Activated CD8-positive, alpha-beta T cell treated with anti-CD3 and anti-CD28 coated beads, Interleukin-2, amount 10 ng/mL, durations not matched to agents 7 days and 5 days (primary cell): ENCODE measurements around the gene NOP56. TPM values are rescaled to one million over a fixed set of nuclear protein-coding genes. Genes with fewer than 3 reads are reported as not detected.

Source experiments
- ATAC-seq: fragments of 150-1000 bp; cut with Tn5 transposase; one replicate; pipeline ENCODE4 v1.10.0; 2021; ENCODE audit warnings: moderate library complexity
- CTCF ChIA-PET: fragments of 350-600 bp; sonication (Branson Sonifier 250); formaldehyde crosslinking; loops from one replicate; lab custom pipeline; 2021; ENCODE audit warnings: antibody characterized with exemption; lab: Charles Lee
- POLR2A ChIA-PET: fragments of 350-600 bp; sonication (Branson Sonifier 250); formaldehyde crosslinking; loops from one replicate; lab custom pipeline; 2021; ENCODE audit warnings: antibody characterized with exemption; lab: Charles Lee
- DNase-seq: peaks from one replicate; pipeline ENCODE4 v3.0.0-alpha.2; 2020
- H3K27ac Mint-ChIP-seq: one replicate; pipeline ENCODE4 v1.8.0; 2021; ENCODE audit warnings: mild to moderate bottlenecking, mixed read lengths
- H3K27me3 Mint-ChIP-seq: one replicate; pipeline ENCODE4 v1.8.0; 2021; ENCODE audit warnings: low read depth, mixed read lengths
- H3K36me3 Mint-ChIP-seq: one replicate; pipeline ENCODE4 v1.8.0; 2021; ENCODE audit warnings: low read depth, mixed read lengths
- H3K4me1 Mint-ChIP-seq: one replicate; pipeline ENCODE4 v1.8.0; 2021; ENCODE audit warnings: low read depth, mixed read lengths
- H3K4me3 Mint-ChIP-seq: one replicate; pipeline ENCODE4 v1.8.0; 2021; ENCODE audit warnings: mild to moderate bottlenecking, mixed read lengths
- H3K9me3 Mint-ChIP-seq: one replicate; pipeline ENCODE4 v1.8.0; 2022; ENCODE audit warnings: mixed read lengths; ENCODE audit not compliant: insufficient read depth
- total RNA-seq, 2 experiments: library from RNA; stranded (reverse); gene quantifications; one replicate each; pipeline ENCODE4 v1.2.3, GENCODE V29; 2021

The NOP56 gene
- total RNA-seq, 2 experiments from 2014 or later: 441 to 450 TPM

DNA sequence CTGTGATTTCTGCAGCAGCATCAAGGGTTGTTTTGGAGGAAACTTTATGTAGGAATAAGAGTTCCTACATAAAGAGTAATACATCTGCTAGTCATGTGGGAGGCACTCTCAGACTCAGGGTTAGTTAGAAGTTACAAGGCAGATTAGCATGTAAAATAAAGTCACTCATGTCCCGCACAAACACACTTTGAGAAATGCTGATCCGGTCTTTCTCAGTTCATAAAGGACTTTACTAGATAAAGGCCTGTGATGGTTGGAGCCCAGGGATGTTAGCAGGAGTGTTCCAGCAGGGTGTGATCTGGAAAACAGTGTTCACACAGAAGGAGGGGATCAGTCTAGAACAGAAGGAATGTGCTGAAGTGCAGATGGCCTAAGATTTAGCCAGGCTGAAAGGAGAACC is 33.1 kb upstream of the NOP56 start:
- DNase-seq: no peak
- Mint-ChIP-seq H3K27me3 (peaks cover 17% of the 10 kb centered on the region), H3K4me3 (no peak overlapping the region), H3K36me3 (no peaks in the 10 kb centered on the region), H3K4me1 (no peaks in the 10 kb centered on the region), H3K9me3 (no peaks in the 10 kb centered on the region), H3K27ac (no peak overlapping the region)
- no peak for ATAC-seq
- ChIA-PET POLR2A (no interaction called here), CTCF (no interaction called here)

DNA sequence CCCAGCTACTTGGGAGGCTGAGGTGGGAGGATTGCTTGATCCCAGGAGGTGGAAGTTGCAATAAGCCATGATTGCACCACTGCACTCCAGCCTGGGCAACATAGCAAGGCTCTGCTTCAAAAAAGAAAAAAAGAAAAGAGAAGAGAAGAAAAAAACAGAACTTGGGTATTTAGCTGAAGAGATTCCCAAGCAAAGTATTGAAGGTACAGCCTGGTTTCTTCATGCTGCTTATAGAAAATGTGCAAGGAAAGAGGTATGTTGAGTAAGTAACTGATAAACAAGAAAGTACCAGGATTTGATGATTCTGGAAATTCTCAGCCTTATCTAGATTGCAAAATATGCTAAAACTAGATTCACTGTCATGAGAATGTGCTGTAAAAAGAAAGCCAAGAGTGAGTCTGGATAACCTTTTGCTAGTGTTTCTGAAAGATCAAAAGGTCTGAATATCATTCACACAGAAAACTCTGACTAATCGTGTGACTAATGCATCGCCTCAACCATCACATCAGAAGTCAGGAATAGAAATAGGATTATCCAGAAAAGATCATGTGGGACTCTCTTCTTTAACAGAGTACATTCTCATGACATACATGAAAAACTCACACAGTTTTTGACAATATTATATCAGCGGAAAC is 32.4 kb upstream of the NOP56 start:
- peaks cover 17% of the 10 kb centered on the region for H3K27me3 Mint-ChIP-seq
- no peak for DNase-seq
- H3K27ac Mint-ChIP-seq: no peak overlapping the region
- H3K4me3 Mint-ChIP-seq: no peak overlapping the region
- POLR2A ChIA-PET: no interaction called here
- CTCF ChIA-PET: no interaction called here
- H3K36me3 Mint-ChIP-seq: no peaks in the 10 kb centered on the region
- H3K4me1 Mint-ChIP-seq: no peaks in the 10 kb centered on the region
- H3K9me3 Mint-ChIP-seq: no peaks in the 10 kb centered on the region
- ATAC-seq: no peak

DNA sequence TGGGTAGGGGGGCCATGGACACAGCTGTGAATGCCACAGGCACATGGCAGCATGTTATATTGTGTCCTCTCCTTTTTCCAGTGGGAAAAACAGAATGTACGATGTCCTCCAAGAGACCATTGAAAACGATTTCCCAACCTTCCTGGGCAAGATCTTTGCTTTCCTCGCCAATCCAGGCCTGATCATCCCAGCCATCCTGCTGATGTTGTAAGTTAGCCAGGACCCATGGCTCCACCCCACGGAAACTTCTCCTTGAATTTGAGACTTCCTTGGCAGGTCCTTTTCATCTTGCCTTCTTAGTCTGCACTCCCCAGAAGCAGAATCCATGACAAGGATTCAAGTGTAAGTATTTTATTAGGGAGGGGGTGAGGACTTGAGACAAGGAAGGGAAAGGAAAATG is 28.2 kb upstream of the NOP56 start:
- Mint-ChIP-seq H3K4me1 (no peaks in the 10 kb centered on the region), H3K4me3 (no peak overlapping the region), H3K27me3 (peaks cover 23% of the 10 kb centered on the region), H3K27ac (no peak overlapping the region), H3K36me3 (no peaks in the 10 kb centered on the region), H3K9me3 (no peaks in the 10 kb centered on the region)
- no peak for DNase-seq
- ATAC-seq: no peak
- ChIA-PET CTCF (interaction anchor here (1.3 kb wide), 1 partner anchor 102 kb away, joined by 3 read pairs; no protein-coding TSS in a partner anchor), POLR2A (no interaction called here)

DNA sequence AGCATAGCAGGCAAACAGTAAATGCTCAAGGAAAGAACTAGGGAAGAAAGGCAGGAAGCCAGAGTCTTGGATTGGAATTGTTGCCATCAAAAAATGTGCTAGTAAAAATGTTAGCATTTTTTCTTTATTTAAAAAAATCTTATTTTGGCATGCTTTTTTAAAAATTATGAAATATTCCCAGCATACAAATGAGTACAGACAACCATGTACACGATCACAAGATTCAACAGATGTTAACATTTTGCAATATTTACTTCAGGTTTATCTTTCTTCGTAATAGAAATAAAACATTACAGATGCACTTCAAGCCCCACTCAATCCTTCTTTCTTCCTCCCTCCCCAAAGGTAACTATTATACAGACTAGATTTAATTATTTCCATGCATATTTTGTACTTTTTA is 27.4 kb upstream of the NOP56 start:
- ATAC-seq (no peak), DNase-seq (no peak)
- POLR2A ChIA-PET: no interaction called here
- Mint-ChIP-seq H3K27ac (no peak overlapping the region), H3K9me3 (no peaks in the 10 kb centered on the region), H3K4me3 (no peak overlapping the region), H3K4me1 (no peaks in the 10 kb centered on the region), H3K36me3 (no peaks in the 10 kb centered on the region), H3K27me3 (peaks cover 19% of the 10 kb centered on the region)
- CTCF ChIA-PET: no interaction called here

DNA sequence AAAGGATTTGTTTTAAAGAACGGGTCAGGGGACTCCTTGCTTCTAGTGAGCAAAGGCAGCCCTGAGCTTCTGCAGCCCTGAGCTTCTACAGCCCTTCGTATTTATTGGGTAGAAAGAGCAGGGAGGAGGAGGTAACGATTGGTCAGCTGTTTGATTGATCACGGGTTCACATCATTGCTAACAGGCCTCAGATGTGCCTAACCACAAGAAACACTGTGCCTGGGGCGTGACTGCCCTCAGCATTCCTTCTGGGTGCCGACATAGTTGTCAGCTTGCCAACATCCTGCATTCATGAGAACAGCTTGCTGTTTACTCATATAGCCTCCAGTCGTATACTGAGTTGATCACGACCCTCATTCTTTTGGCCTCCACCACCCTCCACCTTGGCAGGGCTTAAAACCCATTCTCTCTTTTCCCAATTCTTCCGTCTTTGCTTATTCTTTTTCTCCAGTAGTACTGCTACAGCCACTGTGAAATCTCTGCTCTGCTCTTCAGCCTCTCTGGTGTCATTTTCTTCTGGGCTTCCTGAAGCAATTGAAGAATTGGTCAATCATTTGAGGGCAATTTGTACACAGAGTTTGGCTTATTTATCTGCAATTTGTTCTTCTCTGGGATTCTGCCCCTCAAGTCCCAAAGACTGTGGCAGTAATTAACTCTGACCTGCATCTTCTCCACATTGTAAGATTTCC is 25.4 kb upstream of the NOP56 start:
- no peak overlapping the region for H3K27ac Mint-ChIP-seq
- DNase-seq (no peak), ATAC-seq (no peak)
- CTCF ChIA-PET: no interaction called here
- H3K9me3 Mint-ChIP-seq: no peaks in the 10 kb centered on the region
- POLR2A ChIA-PET: no interaction called here
- peaks cover 30% of the 10 kb centered on the region for H3K27me3 Mint-ChIP-seq
- no peaks in the 10 kb centered on the region for H3K4me1 Mint-ChIP-seq
- H3K36me3 Mint-ChIP-seq: no peaks in the 10 kb centered on the region
- no peak overlapping the region for H3K4me3 Mint-ChIP-seq

DNA sequence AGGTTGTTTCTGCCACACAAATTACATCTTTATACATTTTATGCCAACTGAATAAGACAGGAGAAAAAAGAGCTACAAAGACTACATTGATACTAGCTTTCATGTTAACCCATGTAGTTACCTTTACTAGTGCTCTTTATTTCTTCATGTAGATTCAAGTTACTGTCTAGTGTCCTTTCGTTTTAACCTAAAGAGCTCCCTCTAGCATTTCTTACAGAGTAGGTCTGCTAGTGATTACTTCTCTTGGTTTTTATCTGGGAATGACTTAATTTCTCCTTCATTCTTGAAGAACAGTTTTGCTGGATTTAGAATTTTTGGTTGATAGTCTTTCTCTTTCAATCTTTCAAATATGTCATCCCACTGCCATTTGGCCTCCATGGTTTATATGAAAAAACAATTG is 21.2 kb upstream of the NOP56 start:
- no peaks in the 10 kb centered on the region for H3K9me3 Mint-ChIP-seq
- no peaks in the 10 kb centered on the region for H3K4me1 Mint-ChIP-seq
- H3K27ac Mint-ChIP-seq: no peak overlapping the region
- ATAC-seq: no peak
- no peak for DNase-seq
- no peaks in the 10 kb centered on the region for H3K36me3 Mint-ChIP-seq
- no peak overlapping the region for H3K4me3 Mint-ChIP-seq
- peaks cover 38% of the 10 kb centered on the region for H3K27me3 Mint-ChIP-seq
- POLR2A ChIA-PET: no interaction called here
- CTCF ChIA-PET: interaction anchor here (0.6 to 2.0 kb wide), 2 partner anchors 40 to 109 kb away, joined by 3 to 7 read pairs; no protein-coding TSS in a partner anchor

DNA sequence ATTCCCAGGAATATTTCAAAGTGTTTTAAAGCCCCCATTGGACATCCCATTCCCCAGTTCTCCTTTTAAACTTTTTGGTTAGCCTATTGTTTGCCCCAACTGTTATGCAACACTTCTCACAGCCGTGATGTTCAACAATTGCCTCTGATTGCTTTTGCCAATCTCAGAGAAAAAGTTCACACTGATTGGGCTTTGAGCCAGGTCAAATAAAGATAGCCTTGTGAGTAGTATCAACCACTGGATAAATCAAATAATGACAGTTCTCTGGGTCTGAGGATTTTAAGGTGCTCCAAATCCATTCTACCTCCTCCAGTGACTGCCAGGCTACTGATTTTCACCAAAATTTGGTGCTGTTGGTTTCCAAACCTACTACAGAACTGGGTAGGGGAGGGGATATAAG is 19.1 kb upstream of the NOP56 start:
- H3K4me3 Mint-ChIP-seq: no peak overlapping the region
- no peak overlapping the region for H3K27ac Mint-ChIP-seq
- POLR2A ChIA-PET: no interaction called here
- no peaks in the 10 kb centered on the region for H3K9me3 Mint-ChIP-seq
- no peaks in the 10 kb centered on the region for H3K36me3 Mint-ChIP-seq
- no peak for DNase-seq
- peaks cover 35% of the 10 kb centered on the region for H3K27me3 Mint-ChIP-seq
- H3K4me1 Mint-ChIP-seq: no peaks in the 10 kb centered on the region
- ATAC-seq: no peak
- CTCF ChIA-PET: interaction anchor here (1.4 kb wide), 1 partner anchor 111 kb away, joined by 3 read pairs; no protein-coding TSS in a partner anchor

DNA sequence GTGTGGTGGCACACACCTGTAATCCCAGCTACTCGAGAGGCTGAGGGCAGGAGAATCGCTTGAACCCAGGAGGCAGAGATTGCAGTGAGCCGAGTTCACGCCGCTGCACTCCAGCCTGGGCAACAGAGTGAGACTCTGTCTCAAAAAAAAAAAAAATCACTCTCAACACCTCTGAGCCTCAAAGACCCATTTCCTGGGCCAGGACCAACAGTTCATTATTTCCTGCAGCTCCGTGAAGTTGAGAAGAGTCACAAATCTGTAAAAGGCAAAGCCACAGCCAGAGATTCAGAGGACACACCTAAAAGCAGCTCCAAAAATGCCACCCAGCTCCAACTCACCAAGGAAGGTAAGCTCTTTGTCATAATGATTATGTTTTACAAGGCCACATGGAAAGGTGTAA is 15.2 kb upstream of the NOP56 start:
- DNase-seq: no peak

DNA sequence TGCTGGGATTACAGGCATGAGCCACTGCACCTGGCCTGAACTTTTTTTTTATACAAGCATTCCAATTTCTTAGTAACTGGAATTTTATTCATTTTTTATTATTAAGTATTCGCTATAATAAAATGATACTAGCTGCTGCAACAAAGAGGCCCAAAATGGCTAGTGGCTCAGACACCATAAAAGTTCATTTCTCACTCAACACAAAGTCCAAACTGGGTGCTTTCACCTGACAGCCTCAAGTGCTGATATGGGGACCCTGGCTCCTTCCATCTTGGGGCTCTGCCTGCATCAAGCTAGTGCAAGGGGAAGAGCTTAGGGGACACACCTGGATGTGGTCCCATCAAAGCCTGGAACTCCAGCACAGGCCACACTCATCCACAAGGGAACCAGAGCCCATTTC is 12.2 kb upstream of the NOP56 start:
- ChIA-PET POLR2A (interaction anchor here (1.8 kb wide), 1 partner anchor 12 kb away, joined by 5 read pairs; the partner anchor contains the start of gene NOP56), CTCF (no interaction called here)
- no peak overlapping the region for H3K27ac Mint-ChIP-seq
- no peaks in the 10 kb centered on the region for H3K9me3 Mint-ChIP-seq
- H3K4me1 Mint-ChIP-seq: no peaks in the 10 kb centered on the region
- H3K27me3 Mint-ChIP-seq: peaks cover 9% of the 10 kb centered on the region
- no peak for DNase-seq
- H3K36me3 Mint-ChIP-seq: no peaks in the 10 kb centered on the region
- H3K4me3 Mint-ChIP-seq: no peak overlapping the region
- ATAC-seq: no peak

More for the DNA sequence above, 15.2 kb upstream of the NOP56 start:
- H3K27me3 Mint-ChIP-seq: peaks cover 21% of the 10 kb centered on the region
- no peak overlapping the region for H3K4me3 Mint-ChIP-seq
- ChIA-PET POLR2A (no interaction called here), CTCF (interaction anchor here (1.1 to 1.6 kb wide), 2 partner anchors 11 to 115 kb away, joined by 3 to 7 read pairs; no protein-coding TSS in a partner anchor)
- no peak overlapping the region for H3K27ac Mint-ChIP-seq
- no peaks in the 10 kb centered on the region for H3K4me1 Mint-ChIP-seq
- no peaks in the 10 kb centered on the region for H3K36me3 Mint-ChIP-seq
- H3K9me3 Mint-ChIP-seq: no peaks in the 10 kb centered on the region
- ATAC-seq: no peak

DNA sequence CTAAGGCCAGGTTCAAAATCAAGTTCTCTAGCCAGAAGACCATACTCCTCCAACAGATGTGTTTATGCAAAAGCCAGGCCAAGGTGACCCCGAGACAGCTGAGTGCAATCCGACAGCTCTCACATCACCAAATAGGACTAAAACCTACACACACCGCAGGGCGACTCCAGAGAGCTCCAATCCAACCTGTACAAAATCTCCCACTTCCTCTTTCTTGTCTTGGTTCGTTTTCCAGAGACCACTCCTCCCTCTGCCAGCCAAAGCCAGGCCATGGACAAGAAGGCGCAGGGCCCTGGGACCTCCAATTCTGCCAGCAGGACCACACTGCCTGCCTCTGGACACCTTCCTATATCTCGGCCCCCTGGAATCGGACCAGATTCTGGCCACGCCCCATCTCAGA is 11.5 kb upstream of the NOP56 start:
- ATAC-seq: no peak
- no peak overlapping the region for H3K27ac Mint-ChIP-seq

DNA sequence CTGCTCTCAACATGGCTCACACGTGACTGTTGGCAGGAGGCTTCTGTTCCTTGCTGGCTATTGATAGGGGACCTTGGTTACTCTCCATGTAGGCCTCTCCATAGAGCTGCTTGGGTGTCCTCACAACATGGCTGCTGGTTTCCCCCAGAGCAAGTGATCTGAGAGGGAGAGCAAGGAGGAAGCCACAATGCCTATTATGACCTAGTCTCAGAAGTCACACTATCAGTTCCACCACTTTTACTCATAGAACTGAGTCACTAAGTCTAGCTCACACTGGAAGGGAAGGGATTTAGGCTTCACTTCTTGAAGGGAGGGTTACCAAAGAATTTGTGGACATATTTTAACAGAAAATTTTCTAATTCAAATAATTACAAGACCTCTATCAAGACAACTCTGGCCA is 8.7 kb upstream of the NOP56 start:
- ATAC-seq: no peak
- ChIA-PET POLR2A (no interaction called here), CTCF (interaction anchor here (1.3 kb wide), 1 partner anchor 121 kb away, joined by 9 read pairs; no protein-coding TSS in a partner anchor)
- Mint-ChIP-seq H3K4me1 (no peaks in the 10 kb centered on the region), H3K27me3 (no peaks in the 10 kb centered on the region), H3K27ac (no peak overlapping the region), H3K9me3 (no peaks in the 10 kb centered on the region), H3K36me3 (no peaks in the 10 kb centered on the region), H3K4me3 (no peak overlapping the region)
- no peak for DNase-seq

More for the DNA sequence above, 11.5 kb upstream of the NOP56 start:
- H3K4me3 Mint-ChIP-seq: no peak overlapping the region
- H3K9me3 Mint-ChIP-seq: no peaks in the 10 kb centered on the region
- H3K27me3 Mint-ChIP-seq: peaks cover 4% of the 10 kb centered on the region
- ChIA-PET POLR2A (interaction anchor here (1.8 kb wide), 1 partner anchor 11 kb away, joined by 5 read pairs; the partner anchor contains the start of gene NOP56), CTCF (no interaction called here)
- no peaks in the 10 kb centered on the region for H3K4me1 Mint-ChIP-seq
- DNase-seq: no peak
- H3K36me3 Mint-ChIP-seq: no peaks in the 10 kb centered on the region
